ENCODE results near the gene PNMA6E. TPM values are rescaled to one million over a fixed set of nuclear protein-coding genes. Genes with fewer than 3 reads are reported as not detected.

PNMA6E gene
- total RNA-seq, 1 experiment from 2014 or later, result not detected

GRCh38 chrX:153348421-153348820 lies 52.7 kb downstream of the PNMA6E start:
- H3K4me3 ChIP-seq (ENCODE audit: insufficient read depth, low read depth, low read length), result no peak overlapping the region
- no peak for DNase-seq

GRCh38 chrX:153347530-153347929 lies 53.6 kb downstream of the PNMA6E start:
- no peak for DNase-seq
- H3K27me3 ChIP-seq (ENCODE audit: control insufficient read depth, insufficient read depth, low read length), result no peaks in the 10 kb centered on the region
- H3K36me3 ChIP-seq (replicated peaks; ENCODE audit: control insufficient read depth, insufficient read depth, low read length), result peaks cover 5% of the 10 kb centered on the region
- no peak overlapping the region for H3K4me3 ChIP-seq (ENCODE audit: insufficient read depth, low read depth, low read length)

More at GRCh38 chrX:153348421-153348820, 52.7 kb downstream of the PNMA6E start:
- H3K27me3 ChIP-seq (ENCODE audit: control insufficient read depth, insufficient read depth, low read length), result no peaks in the 10 kb centered on the region
- H3K36me3 ChIP-seq (replicated peaks; ENCODE audit: control insufficient read depth, insufficient read depth, low read length), result peaks cover 5% of the 10 kb centered on the region

Other genes starting within 250 kb of the PNMA6E start
- gene MAGEA1, start 222.1 kb downstream of the PNMA6E start, total RNA-seq (2014; rRNA removed; shearing (Covaris generic)), result not detected in 2 replicates
- gene PNMA6F, start 79.6 kb downstream of the PNMA6E start, total RNA-seq (2014; rRNA removed; shearing (Covaris generic)), result not detected in 2 replicates
- 5.1 and 6.9 TPM in 2 replicates for gene ZNF275, start 67.2 kb downstream of the PNMA6E start, total RNA-seq (2014; rRNA removed; shearing (Covaris generic))
- not detected in 2 replicates for gene ZFP92, start 10.1 kb upstream of the PNMA6E start, total RNA-seq (2014; rRNA removed; shearing (Covaris generic))
- 0.11 and 1.8 TPM in 2 replicates for gene TREX2, start 44.7 kb upstream of the PNMA6E start, total RNA-seq (2014; rRNA removed; shearing (Covaris generic))
- 41.5 and 47.2 TPM in 2 replicates for gene HAUS7, start 69.2 kb upstream of the PNMA6E start, total RNA-seq (2014; rRNA removed; shearing (Covaris generic))
- gene BGN, start 93.6 kb upstream of the PNMA6E start, total RNA-seq (2014; rRNA removed; shearing (Covaris generic)), result 0.83 and 1.1 TPM in 2 replicates
- not detected in 2 replicates for gene ATP2B3, start 116.3 kb upstream of the PNMA6E start, total RNA-seq (2014; rRNA removed; shearing (Covaris generic))
- 27.0 and 30.4 TPM in 2 replicates for gene CCNQ, start 197.8 kb upstream of the PNMA6E start, total RNA-seq (2014; rRNA removed; shearing (Covaris generic))
- gene DUSP9, start 245.9 kb upstream of the PNMA6E start, total RNA-seq (2014; rRNA removed; shearing (Covaris generic)), result 2.3 and 3.3 TPM in 2 replicates